Keratinocyte (primary cell): Measurements from ENCODE around the gene SLC27A3.

Experiments used
- CTCF ChIP-seq, 3 experiments: IDR thresholded peaks in 1 of 3; conservative IDR thresholded peaks in 1 of 3; optimal IDR thresholded peaks in 1 of 3; 2 replicates in 2 of 3; 3 replicates in 1 of 3; pipeline versions ENCODE3 to v1.5.1; 2011; ENCODE audit warnings: low read length in 3 of 3, mild to moderate bottlenecking in 3 of 3, moderate library complexity in 2 of 3, control low read depth in 1 of 3, inconsistent platforms in 1 of 3; ENCODE audit not compliant: insufficient read depth in 2 of 3; ENCODE audit errors: extremely low read depth in 1 of 3
- EZH2 ChIP-seq: IDR thresholded peaks from one replicate; pipeline ENCODE4 v1.6.1; 2012; ENCODE audit warnings: inconsistent platforms, mild to moderate bottlenecking, low read length, moderate library complexity

DNA sequence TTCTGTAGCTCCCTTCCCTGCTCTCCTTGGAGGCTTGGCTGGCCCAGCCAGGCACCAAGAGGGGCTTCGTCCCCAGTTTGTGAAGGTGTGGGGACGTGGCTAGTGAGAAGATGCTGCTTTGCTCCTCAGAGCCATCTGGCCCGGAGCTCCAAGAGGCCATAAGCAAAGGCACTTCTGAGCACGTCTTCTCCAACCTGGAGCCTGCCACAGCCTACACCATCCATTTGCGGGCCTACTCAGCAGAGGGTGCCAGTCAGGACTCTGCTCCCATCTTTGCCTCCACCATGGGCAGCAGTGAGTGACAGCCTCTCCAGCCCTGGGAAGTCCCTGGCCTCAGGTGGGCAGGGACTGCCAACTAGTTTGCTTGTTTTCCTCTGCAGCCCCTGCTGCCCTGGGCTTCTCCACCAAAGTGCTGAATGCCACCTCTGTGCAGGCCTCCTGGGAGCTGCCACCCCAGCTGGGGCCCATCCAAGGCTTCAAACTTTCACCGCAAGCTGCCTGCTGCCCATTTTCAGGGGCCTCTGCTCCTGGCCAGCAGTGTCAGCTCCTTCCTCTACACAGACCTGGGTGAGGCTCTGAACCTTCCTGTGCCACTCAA, 25.9 kb downstream of the SLC27A3 start:
- TF ChIP-seq CTCF (optimal IDR thresholded peaks at IDR 0.05 in 1 of 3, IDR thresholded peaks at IDR 0.05 in 1 of 3, conservative IDR thresholded peaks at IDR 0.05 in 1 of 3; ENCODE audit: extremely low read depth in 1 of 3, insufficient read depth in 2 of 3, low read length in 3 of 3) (no peak), EZH2 (no peak)
